Activated CD4-positive, alpha-beta T cell treated with anti-CD3 and anti-CD28 coated beads for 24 hours (primary cell): Measurements from ENCODE around the gene DPEP1.
"Not testable (repeated sequence)": the region's sequence is repeated elsewhere in the genome, so short reads cannot be mapped to it uniquely, and the experiment has no call there.

Experiments
- DNase-seq, 2 donors: peaks; one replicate each; pipeline ENCODE4 v3.0.0-alpha.2; 2020; ENCODE audit warnings: low read depth in 2 of 2

DPEP1 gene

GRCh38 chr16:89613231-89613953, at the start of gene DPEP1:
Gene DPEP1, plus strand, starts transcription at chr16:89613642. Its CDS starts 16,769 bp downstream, at chr16:89630411.
- no peak for DNase-seq

DNA sequence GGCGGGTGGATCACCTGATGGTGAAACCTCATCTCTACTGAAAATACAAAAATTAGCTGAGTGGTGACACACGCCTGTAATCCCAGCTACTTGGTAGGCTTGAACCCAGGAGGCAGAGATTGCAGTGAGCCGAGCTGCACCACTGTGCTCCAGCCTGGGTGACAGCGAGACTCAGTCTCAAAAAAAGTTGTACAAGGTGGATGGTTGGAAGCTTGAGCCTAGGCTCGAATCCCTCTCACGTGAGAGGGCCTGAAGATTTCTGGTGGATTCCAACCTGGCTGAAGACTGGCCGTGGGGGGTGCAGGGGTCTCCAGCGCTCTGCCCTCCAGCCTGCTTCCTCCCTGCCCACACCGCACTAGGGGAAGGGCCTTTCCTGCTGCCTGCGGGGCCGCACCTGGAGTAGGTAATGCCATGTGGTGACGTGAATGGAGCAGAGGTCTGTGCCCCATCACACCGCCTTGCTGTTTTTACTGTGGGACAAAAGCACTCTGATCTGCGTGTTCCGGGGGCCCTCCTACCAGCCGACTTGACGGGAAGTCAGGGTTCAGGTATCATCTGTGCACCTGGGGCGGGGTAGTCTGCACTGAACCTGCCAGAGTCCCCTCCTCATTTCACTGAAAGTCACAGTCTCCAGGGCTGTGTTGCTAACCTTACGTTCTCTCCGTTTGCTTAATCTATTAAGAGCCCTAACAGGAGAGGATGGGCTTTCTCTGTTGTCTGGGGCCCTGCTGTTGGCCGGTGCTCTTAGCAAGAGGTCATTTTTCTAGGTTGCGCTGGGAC, 48.8 kb upstream of the DPEP1 start:
- no peak for DNase-seq

DNA sequence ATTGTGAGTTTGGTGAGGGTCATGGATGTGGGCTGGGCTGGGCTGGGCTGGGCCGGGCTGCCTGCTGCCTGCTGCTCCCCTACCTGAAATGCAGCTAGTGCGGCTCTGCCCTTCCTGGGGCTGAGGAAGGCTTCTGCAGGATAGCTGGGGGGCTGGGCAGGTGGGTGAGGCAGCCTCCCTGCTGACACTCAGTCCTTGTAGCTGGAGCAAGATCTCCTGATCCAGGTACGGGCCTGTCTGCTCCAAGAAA, 48.3 kb upstream of the DPEP1 start:
- peak in 1 of 2 donors; percentile 35 for DNase-seq

- peak in 1 of 2 donors; percentile 66 for DNase-seq
Observed at GRCh38 chr16:89565506-89566372, 47.7 kb upstream of the DPEP1 start.

DNA sequence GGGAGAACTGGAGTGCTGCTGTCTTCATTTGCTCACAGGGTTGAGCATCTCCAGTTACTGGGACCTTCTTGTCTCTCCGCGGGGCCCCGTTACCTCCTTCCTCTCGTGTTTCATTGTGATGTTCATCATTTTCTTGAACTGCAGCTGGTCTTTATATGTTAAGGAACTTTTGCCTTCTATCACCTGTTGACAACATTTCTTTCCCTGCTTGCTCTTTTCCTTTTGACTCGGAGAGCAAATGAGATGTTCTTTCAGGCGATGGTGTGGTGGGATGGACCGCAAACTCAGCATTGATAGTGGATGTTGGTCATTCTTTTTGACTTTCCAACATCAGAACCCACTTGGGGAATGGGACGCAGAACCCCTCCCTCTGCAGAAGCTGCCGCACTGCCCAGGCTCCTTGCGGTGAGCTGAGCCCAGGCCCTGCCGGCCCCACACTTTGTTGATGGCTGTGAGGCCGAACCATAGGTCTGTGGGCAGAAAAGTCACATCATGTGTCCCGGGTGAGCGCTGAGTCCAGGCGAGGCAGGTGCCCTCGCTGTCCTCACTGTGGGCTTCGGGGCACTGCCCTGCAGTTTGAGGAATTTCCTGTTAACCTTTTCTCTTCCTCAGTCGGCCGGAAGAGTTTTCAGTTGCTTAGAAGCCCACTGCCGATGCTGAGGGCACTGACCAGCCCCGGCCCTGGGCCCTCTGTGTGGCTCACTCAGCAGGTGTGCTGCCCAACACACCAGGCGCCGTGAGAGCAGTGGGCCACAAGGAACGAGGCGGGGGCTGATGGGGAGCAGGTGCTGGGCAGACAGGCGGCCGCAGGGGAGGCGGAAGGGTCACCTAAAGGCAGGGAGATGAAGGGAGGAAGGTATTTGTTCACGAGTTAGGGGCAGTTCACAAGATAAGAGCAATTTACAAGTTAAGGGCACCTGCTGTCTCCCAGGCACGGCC, 45.5 kb upstream of the DPEP1 start:
- no peak for DNase-seq

DNA sequence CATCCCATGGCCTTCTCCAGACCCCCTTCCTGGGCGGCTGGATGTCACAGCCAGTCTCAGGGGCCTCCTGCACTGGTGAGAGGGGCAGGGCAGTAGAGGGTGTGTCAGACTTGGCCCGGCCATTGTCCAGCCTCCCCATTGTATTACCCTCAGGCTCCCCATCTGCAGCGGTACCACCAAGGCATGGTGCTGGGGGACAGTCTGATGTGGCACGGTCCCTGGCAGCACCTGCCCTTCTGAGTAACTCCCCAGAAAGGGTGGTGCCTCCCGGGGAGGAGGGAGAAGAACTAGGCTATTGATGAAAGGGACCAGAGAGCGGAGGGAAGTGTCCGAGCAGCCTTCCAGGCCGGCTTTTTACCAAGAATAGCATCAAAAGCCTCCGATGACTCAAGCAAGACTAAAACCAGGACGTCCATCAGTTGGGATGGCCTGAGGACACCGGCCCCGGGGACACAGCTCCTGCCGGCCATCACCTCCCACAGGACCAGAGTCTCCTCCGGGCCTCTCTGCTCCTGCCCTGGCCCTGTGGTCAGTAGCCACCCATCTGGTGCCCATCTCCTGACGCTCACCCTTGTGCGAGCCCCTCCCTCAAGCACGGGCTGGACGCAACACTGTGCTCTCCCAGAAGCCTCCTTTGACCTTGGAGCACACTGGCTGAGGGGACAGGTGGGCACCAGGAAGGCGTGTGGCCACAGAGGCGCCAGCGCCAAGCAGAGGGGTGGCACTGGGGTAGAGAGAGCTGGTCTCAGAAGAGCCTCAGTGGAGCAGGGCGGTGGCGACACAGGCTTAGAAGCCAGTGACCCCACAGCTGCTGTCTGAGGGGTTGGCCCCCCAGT, 43.7 kb upstream of the DPEP1 start:
- DNase-seq = no peak

DNA sequence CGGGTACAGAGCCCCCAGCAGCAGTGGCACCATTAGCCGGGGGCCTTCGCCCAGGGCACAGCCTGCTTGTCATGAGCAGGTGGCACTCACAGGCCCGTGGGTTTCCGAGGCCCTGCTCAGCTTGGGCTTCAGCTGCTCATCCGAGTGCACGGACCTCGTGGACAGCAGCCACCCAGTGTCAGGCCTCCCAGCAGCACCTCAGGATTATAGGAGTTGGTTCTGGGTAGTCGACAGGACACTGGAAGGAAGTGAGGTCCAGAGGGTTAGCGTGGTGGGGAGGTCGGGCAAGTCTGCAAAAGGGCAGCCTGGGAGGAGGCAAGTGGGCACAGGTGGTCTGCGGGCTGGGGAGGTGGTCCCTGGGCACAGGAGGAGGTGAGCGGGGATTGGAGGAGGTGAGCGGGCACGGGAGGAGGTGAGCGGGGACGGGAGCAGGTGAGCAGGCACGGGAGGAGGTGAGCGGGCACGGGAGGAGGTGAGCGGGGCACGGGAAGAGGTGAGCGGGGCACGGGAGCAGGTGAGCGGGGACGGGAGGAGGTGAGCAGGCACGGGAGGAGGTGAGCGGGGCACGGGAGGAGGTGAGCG, 43.0 kb upstream of the DPEP1 start:
- DNase-seq = no peak

GRCh38 chr16:89570983-89571598, 42.4 kb upstream of the DPEP1 start:
- DNase-seq = not testable (repeated sequence)

- DNase-seq = no peak
Observed at GRCh38 chr16:89571636-89572035, 41.8 kb upstream of the DPEP1 start.

GRCh38 chr16:89572073-89572484, 41.4 kb upstream of the DPEP1 start:
- no peak for DNase-seq

- DNase-seq = no peak
Observed at GRCh38 chr16:89572485-89573205, 40.8 kb upstream of the DPEP1 start.

GRCh38 chr16:89573826-89574680, 39.4 kb upstream of the DPEP1 start:
- no peak for DNase-seq

DNA sequence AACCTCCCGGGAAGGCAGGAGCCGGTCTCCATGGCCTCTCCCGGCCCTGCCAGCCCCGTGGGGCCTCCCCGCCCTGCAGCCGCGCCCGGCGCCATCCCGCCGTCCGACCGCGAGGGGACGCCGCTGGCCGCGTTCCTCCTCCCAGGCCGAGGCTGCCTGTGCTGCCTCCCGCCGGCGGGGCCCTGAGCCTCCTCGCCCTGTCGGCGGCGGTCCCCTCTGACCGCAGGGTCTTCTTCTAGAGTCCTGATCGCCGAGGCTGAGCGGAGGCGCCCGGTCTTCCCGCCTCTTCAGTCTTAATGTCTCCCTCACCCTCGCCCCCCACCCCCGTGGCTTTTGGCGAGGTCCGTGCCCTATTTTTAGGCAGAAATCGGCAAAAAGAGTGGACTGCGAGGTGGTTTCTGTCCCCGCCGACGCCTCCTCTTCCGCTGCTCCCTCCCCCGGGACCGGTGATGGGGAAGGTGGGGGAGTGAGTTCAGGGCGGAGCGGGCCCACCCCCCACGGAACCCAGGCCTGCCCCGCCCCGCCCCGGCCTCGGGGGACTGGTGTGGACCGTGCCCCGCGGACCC, 38.7 kb upstream of the DPEP1 start:
- peak in 1 of 2 donors; percentile 39 for DNase-seq

GRCh38 chr16:89575247-89576152, 37.9 kb upstream of the DPEP1 start, which contains the start of gene CPNE7:
Gene CPNE7, plus strand, starts transcription at chr16:89575758. Its CDS starts 140 bp downstream, at chr16:89575898.
- DNase-seq = no peak

DNA sequence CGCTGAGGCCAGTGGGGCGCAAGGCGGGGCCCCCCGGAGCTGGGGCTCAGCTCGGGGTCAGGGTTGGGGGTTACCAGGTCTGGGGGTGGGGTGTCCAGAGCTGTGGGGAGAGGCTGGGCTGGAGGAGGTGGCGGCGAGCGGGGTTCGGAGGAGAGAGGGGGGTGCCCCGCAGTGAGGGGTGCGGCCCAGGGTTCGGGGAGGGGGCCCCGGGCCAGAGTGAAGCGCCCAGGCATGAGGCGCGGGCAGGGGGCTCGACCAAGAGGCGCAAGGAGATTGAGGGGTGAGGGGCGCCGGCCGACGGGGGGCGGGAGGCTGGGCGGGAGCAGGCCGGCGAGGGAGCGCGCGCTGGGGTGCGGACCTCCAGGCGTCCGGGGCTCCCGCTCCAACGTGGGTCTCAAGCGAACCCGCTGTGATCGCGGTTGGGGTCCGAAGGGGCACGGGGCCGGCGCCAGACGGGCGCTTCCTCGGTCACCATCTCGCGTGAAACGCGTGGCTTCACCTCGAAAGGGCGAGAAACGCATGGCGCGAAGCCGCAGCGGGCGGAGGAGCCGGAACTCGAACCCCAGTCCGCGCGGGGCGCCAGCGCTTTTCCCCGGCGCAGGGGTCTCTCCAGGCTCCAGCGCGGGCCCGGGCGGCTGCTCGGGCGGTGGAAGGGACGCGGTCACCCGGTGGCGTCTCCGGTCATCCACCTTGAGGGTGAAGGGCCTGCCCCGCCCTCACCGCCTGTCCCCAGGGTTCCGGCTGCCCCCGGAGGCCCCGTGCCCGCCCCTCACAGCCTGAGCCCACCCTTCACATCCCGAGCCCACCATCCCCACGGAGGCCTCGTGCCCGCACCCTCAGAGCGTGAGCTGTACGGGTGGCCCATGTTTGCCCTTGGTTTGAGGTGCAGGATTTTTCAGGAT, 37.0 kb upstream of the DPEP1 start:
- no peak for DNase-seq
